NCI-H345 (cell line): ENCODE measurements around the gene INA.
"Not testable (repeated sequence)": the region's sequence is repeated elsewhere in the genome, so short reads cannot be mapped to it uniquely, and the experiment has no call there.

Source experiments
- DNase-seq: peaks from one replicate; lab custom pipeline; 2025; lab: John Stamatoyannopoulos, UW

Gene INA

GRCh38 chr10:103276896-103277712 lies at the start of gene INA:
Gene INA (plus strand): TSS chr10:103277138. CDS start chr10:103277212, 74 bp downstream.
- peak; percentile 83 for DNase-seq

- no peak for DNase-seq
Observed at GRCh38 chr10:103227416-103227815, 49.5 kb upstream of the INA start.

GRCh38 chr10:103231047-103231551 lies 45.8 kb upstream of the INA start:
- DNase-seq: no peak

GRCh38 chr10:103232131-103232673 lies 44.7 kb upstream of the INA start:
- no peak for DNase-seq

- no peak for DNase-seq
Observed at GRCh38 chr10:103232772-103233488, 44.0 kb upstream of the INA start.

GRCh38 chr10:103235775-103236174 lies 41.2 kb upstream of the INA start:
- DNase-seq: no peak

- no peak for DNase-seq
Observed at GRCh38 chr10:103238506-103239252, 38.3 kb upstream of the INA start.

- peak; percentile 2 for DNase-seq
Observed at GRCh38 chr10:103241262-103242011, 35.5 kb upstream of the INA start.

- DNase-seq: peak; percentile 26
Observed at GRCh38 chr10:103244666-103245271, 32.2 kb upstream of the INA start.

- DNase-seq: not testable (repeated sequence)
Observed at GRCh38 chr10:103245587-103245986, 31.4 kb upstream of the INA start, which contains the start of gene RPEL1. Gene RPEL1 (plus strand): TSS chr10:103245887. CDS start chr10:103245997, 110 bp downstream.

GRCh38 chr10:103246324-103246723 lies 30.6 kb upstream of the INA start:
- DNase-seq: no peak

- DNase-seq: no peak
Observed at GRCh38 chr10:103254113-103254512, 22.8 kb upstream of the INA start.

GRCh38 chr10:103254538-103255325 lies 22.2 kb upstream of the INA start:
- DNase-seq: no peak

- no peak for DNase-seq
Observed at GRCh38 chr10:103256613-103257012, 20.3 kb upstream of the INA start.

GRCh38 chr10:103257812-103258211 lies 19.1 kb upstream of the INA start:
- no peak for DNase-seq

GRCh38 chr10:103258928-103259327 lies 18.0 kb upstream of the INA start:
- DNase-seq: not testable (repeated sequence)

GRCh38 chr10:103259989-103260388 lies 16.9 kb upstream of the INA start:
- DNase-seq: no peak

- no peak for DNase-seq
Observed at GRCh38 chr10:103262229-103262628, 14.7 kb upstream of the INA start.

GRCh38 chr10:103265717-103266329 lies 11.1 kb upstream of the INA start:
- no peak for DNase-seq
